HepG2 (cell line): ENCODE results near the gene RGS14. TPM values are rescaled to one million over a fixed set of nuclear protein-coding genes. Genes with fewer than 3 reads are reported as not detected.

Experiments used
- AGO2 ChIP-seq: fragments of 200-400 bp; formaldehyde crosslinking; optimal IDR thresholded peaks from 2 replicates; pipeline ENCODE3; 2017; ENCODE audit warnings: mild to moderate bottlenecking, low read depth, low read length, moderate library complexity
- CBX5 ChIP-seq: sonication (generic); formaldehyde crosslinking; IDR thresholded peaks from 2 replicates; pipeline ENCODE4 v1.4.0; 2020; ENCODE audit warnings: missing genetic modification reagents, borderline replicate concordance
- GABPB1 ChIP-seq: IDR thresholded peaks from 2 replicates; pipeline ENCODE4 v1.6.1; 2016; ENCODE audit warnings: mild to moderate bottlenecking, missing genetic modification reagents, moderate library complexity, missing compliant biosample characterization
- HCFC1 ChIP-seq: fragments of 150-350 bp; IDR thresholded peaks from 2 replicates; pipeline ENCODE4 v1.6.1; 2014; ENCODE audit warnings: low read depth, low read length
- HOXA7 ChIP-seq: sonication (generic); formaldehyde crosslinking; IDR thresholded peaks from 2 replicates; pipeline ENCODE4 v1.8.1; 2022; ENCODE audit warnings: mild to moderate bottlenecking, missing genetic modification reagents, moderate library complexity
- JUNB ChIP-seq: sonication (generic); formaldehyde crosslinking; IDR thresholded peaks from 2 replicates; pipeline ENCODE4 v1.8.0; 2022; ENCODE audit warnings: missing genetic modification reagents, mild to moderate bottlenecking, borderline replicate concordance
- KDM2A ChIP-seq: sonication (generic); formaldehyde crosslinking; IDR thresholded peaks from 2 replicates; pipeline ENCODE4 v1.4.0; 2020; ENCODE audit warnings: low read depth, missing genetic modification reagents, borderline replicate concordance
- KDM5B ChIP-seq: sonication (generic); formaldehyde crosslinking; IDR thresholded peaks from 2 replicates; pipeline ENCODE4 v1.4.0; 2020; ENCODE audit warnings: missing genetic modification reagents, mild to moderate bottlenecking, borderline replicate concordance
- KLF6 ChIP-seq: IDR thresholded peaks from 2 replicates; pipeline ENCODE4 v1.8.0; 2016; ENCODE audit warnings: missing biosample characterization, missing genetic modification reagents
- MED13 ChIP-seq: sonication (generic); formaldehyde crosslinking; IDR thresholded peaks from 2 replicates; pipeline ENCODE4 v1.5.0; 2020; ENCODE audit warnings: missing genetic modification reagents
- POLR2AphosphoS5 ChIP-seq: IDR thresholded peaks from 2 replicates; pipeline ENCODE4 v1.6.1; 2012; ENCODE audit warnings: low read depth, low read length
- U2AF2 ChIP-seq: fragments of 200-400 bp; formaldehyde crosslinking; IDR thresholded peaks from 2 replicates; pipeline ENCODE4 v1.6.1; 2017; ENCODE audit warnings: low read depth, mild to moderate bottlenecking, low read length
- ZNF251 ChIP-seq: sonication (generic); formaldehyde crosslinking; IDR thresholded peaks from 2 replicates; pipeline ENCODE4 v1.9.0; 2021; ENCODE audit warnings: mild to moderate bottlenecking, missing genetic modification reagents
- ZSCAN29 ChIP-seq: sonication (generic); formaldehyde crosslinking; conservative IDR thresholded peaks from 2 replicates; pipeline ENCODE4 v1.4.0; 2020; ENCODE audit warnings: mild to moderate bottlenecking, missing genetic modification reagents
- polyA plus RNA-seq, 8 experiments: library from polyadenylated mRNA; depleted of rRNA in 3 of 8; stranded (reverse) in 7 of 8; unstranded in 1 of 8; fragments of >200 nt; fragmentation: Illumina TruSeq in 4 of 8; extraction: Trizol in 4 of 8; gene quantifications; 2 replicates each; pipeline versions ENCODE4 v1.2.1 to v1.2.3, GENCODE V29; 2011 to 2016; ENCODE audit warnings: low read depth in 4 of 8, missing spikeins in 1 of 8, mixed read lengths in 1 of 8; ENCODE audit not compliant: insufficient read depth in 1 of 8
- total RNA-seq, 5 experiments: library from RNA; depleted of rRNA; stranded (reverse); fragments of >200 nt; fragmentation: Illumina TruSeq; extraction: Trizol; gene quantifications; 2 replicates each; pipeline ENCODE4 v1.2.3, GENCODE V29; 2016; ENCODE audit warnings: low read depth in 1 of 5
- TF ChIP-seq, protein P1 (sequence below): sonication (generic); formaldehyde crosslinking; IDR thresholded peaks from 2 replicates; pipeline ENCODE4 v1.5.1; 2020; ENCODE audit warnings: missing genetic modification reagents, mild to moderate bottlenecking, borderline replicate concordance
- TF ChIP-seq, protein P2 (sequence below): sonication (generic); formaldehyde crosslinking; IDR thresholded peaks from 2 replicates; pipeline ENCODE4 v1.4.0; 2020; ENCODE audit warnings: missing genetic modification reagents, borderline replicate concordance
- TF ChIP-seq, protein P3 (sequence below): sonication (generic); formaldehyde crosslinking; IDR thresholded peaks from 2 replicates; pipeline ENCODE4 v1.4.0; 2020; ENCODE audit warnings: missing genetic modification reagents
- TF ChIP-seq, protein P4 (sequence below): sonication (generic); formaldehyde crosslinking; IDR thresholded peaks from 2 replicates; pipeline ENCODE4 v1.4.0; 2020; ENCODE audit warnings: missing genetic modification reagents; ENCODE audit errors: not compliant biosample characterization
- TF ChIP-seq, protein P5 (sequence below): sonication (generic); formaldehyde crosslinking; IDR thresholded peaks from 2 replicates; pipeline ENCODE4 v1.5.0; 2020; ENCODE audit warnings: missing genetic modification reagents, mild to moderate bottlenecking, borderline replicate concordance

The RGS14 gene
- total and polyA plus RNA-seq, 2 of the 13 experiments (the other 11 are each of a cell fraction or from before 2014, with no cell fraction given), result 11.1 to 17.2 TPM

DNA sequence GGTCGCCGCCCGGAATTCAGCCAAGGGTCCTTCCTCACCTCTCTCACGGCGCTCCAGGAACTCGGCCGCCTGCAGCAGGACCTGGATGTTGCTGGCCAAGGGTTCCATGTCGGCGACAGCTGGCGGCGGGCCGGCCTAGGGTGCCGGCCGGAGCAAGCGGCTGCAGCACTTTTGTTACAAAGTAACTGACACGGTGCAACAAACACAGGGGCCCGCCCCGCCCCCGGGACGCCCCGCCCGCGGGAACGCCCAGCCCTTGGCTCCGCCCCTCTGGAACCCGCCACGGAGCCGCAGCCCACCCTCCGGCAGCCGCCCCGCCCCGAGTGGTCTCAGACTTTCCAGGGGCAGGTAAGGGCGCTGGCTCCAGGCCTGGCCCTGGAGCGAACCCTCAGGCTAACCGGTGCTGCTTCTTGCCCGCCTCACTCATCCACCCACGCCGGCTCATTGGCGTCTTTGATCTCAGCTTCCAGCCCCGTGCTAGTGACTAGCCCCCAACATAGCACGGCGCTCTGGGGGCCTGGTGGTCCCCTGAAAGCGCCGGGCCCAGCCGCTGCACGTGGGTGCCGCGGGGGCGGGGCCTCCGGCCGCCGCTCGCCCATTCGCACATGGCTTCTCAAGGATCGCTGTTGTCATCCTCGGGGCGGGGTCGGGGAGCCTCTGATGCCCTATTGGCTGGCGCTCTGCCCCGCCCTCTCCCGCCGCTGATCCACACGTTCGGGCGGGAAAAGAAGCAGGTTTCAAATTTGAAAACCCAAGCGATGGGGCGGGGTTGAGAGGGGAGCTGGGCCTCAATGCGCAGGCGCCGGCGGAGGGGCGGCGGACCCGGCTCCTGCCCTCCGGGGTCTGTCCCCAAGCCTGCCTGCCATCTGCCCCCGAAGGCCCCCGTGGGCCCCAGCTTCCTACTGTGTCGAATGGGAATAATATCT lies 45.7 kb upstream of the RGS14 start, which contains the start of gene MXD3 (continued):
- TF ChIP-seq GABPB1 (CRISPR knock-in tag), result peak; percentile 59; the same call in 1 of the 2 replicates
- TF ChIP-seq ZSCAN29 (CRISPR knock-in tag), result no peak
- TF ChIP-seq, protein P1, sequence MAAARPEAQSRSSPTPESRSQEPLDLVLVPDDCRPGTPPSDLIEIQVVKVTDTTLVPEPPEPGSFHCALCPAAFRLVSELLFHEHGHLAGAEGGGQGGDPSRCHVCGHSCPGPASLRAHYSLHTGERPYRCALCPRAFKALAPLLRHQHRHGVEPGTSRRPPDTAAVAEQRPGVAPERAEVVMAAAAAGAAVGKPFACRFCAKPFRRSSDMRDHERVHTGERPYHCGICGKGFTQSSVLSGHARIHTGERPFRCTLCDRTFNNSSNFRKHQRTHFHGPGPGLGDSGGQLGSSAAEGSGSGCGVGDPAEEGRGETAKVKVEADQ, result no peak
- TF ChIP-seq HOXA7, result no peak
- TF ChIP-seq KDM2A, result peak; percentile 53; the same call in 1 of the 2 replicates
- no peak for TF ChIP-seq JUNB (CRISPR knock-in tag)
- no peak for TF ChIP-seq ZNF251
- TF ChIP-seq KLF6 (CRISPR knock-in tag), result no peak
- no peak for TF ChIP-seq KDM5B
- no peak; the same call in 1 of the 2 replicates for TF ChIP-seq MED13 (CRISPR knock-in tag)
- TF ChIP-seq, protein P2, sequence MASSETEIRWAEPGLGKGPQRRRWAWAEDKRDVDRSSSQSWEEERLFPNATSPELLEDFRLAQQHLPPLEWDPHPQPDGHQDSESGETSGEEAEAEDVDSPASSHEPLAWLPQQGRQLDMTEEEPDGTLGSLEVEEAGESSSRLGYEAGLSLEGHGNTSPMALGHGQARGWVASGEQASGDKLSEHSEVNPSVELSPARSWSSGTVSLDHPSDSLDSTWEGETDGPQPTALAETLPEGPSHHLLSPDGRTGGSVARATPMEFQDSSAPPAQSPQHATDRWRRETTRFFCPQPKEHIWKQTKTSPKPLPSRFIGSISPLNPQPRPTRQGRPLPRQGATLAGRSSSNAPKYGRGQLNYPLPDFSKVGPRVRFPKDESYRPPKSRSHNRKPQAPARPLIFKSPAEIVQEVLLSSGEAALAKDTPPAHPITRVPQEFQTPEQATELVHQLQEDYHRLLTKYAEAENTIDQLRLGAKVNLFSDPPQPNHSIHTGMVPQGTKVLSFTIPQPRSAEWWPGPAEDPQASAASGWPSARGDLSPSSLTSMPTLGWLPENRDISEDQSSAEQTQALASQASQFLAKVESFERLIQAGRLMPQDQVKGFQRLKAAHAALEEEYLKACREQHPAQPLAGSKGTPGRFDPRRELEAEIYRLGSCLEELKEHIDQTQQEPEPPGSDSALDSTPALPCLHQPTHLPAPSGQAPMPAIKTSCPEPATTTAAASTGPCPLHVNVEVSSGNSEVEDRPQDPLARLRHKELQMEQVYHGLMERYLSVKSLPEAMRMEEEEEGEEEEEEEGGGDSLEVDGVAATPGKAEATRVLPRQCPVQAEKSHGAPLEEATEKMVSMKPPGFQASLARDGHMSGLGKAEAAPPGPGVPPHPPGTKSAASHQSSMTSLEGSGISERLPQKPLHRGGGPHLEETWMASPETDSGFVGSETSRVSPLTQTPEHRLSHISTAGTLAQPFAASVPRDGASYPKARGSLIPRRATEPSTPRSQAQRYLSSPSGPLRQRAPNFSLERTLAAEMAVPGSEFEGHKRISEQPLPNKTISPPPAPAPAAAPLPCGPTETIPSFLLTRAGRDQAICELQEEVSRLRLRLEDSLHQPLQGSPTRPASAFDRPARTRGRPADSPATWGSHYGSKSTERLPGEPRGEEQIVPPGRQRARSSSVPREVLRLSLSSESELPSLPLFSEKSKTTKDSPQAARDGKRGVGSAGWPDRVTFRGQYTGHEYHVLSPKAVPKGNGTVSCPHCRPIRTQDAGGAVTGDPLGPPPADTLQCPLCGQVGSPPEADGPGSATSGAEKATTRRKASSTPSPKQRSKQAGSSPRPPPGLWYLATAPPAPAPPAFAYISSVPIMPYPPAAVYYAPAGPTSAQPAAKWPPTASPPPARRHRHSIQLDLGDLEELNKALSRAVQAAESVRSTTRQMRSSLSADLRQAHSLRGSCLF, result no peak
- TF ChIP-seq POLR2AphosphoS5, result no peak
- TF ChIP-seq, protein P3, sequence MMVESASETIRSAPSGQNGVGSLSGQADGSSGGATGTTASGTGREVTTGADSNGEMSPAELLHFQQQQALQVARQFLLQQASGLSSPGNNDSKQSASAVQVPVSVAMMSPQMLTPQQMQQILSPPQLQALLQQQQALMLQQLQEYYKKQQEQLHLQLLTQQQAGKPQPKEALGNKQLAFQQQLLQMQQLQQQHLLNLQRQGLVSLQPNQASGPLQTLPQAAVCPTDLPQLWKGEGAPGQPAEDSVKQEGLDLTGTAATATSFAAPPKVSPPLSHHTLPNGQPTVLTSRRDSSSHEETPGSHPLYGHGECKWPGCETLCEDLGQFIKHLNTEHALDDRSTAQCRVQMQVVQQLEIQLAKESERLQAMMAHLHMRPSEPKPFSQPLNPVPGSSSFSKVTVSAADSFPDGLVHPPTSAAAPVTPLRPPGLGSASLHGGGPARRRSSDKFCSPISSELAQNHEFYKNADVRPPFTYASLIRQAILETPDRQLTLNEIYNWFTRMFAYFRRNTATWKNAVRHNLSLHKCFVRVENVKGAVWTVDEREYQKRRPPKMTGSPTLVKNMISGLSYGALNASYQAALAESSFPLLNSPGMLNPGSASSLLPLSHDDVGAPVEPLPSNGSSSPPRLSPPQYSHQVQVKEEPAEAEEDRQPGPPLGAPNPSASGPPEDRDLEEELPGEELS (CRISPR knock-in tag), result no peak
- TF ChIP-seq HCFC1, result no peak
- no peak for TF ChIP-seq CBX5 (CRISPR knock-in tag)
- TF ChIP-seq, protein P4, sequence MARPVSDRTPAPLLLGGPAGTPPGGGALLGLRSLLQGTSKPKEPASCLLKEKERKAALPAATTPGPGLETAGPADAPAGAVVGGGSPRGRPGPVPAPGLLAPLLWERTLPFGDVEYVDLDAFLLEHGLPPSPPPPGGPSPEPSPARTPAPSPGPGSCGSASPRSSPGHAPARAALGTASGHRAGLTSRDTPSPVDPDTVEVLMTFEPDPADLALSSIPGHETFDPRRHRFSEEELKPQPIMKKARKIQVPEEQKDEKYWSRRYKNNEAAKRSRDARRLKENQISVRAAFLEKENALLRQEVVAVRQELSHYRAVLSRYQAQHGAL (CRISPR knock-in tag), result no peak
- TF ChIP-seq U2AF2, result no peak
- TF ChIP-seq, protein P5, sequence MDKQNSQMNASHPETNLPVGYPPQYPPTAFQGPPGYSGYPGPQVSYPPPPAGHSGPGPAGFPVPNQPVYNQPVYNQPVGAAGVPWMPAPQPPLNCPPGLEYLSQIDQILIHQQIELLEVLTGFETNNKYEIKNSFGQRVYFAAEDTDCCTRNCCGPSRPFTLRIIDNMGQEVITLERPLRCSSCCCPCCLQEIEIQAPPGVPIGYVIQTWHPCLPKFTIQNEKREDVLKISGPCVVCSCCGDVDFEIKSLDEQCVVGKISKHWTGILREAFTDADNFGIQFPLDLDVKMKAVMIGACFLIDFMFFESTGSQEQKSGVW, result no peak
- peak; percentile 93 for TF ChIP-seq AGO2
